ENCODE results near the gene KRT14.

DNA sequence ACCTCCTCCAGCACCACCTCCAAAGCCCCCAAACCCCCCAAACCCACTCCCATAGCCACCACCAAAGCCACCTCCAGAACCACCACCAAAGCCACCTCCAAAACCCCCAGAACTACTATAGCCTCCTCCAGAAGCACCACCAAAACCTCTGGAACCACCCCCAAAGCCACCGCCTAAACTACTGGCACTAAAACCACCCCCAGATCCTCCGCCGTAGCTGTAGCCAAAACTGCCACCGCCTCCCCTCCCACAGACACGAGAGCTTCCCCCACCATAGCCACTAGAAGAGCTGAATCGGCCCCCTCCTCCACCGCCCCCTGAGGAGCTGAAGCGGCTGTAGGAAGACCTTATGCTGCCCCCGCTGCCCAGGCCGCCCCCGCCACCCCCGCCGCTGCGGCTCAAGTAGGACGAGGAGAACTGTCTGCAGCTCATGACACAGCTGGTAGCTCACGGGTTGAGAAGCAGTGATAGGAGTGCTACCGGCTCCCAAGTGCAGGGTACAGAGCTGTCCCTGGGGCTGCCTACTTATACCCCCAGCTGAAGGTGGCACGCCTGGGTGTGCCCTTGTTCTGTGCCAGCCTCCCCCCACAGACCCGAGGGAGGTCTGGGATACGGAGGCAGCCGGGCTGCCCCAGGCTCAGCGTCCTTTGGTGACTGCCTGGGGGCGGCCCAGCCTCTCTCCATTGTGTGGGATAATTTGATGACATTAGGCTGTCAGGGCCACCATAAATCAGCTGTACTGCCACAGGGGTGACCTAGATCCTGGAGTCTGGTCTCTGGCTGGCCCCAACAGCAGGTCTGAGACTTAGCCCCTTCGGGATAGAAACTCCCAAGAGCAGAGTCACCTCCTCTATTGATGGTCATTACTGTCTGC, 14.9 kb downstream of the KRT14 start, which contains the start of gene KRT9:
- TF ChIP-seq, protein P1, sequence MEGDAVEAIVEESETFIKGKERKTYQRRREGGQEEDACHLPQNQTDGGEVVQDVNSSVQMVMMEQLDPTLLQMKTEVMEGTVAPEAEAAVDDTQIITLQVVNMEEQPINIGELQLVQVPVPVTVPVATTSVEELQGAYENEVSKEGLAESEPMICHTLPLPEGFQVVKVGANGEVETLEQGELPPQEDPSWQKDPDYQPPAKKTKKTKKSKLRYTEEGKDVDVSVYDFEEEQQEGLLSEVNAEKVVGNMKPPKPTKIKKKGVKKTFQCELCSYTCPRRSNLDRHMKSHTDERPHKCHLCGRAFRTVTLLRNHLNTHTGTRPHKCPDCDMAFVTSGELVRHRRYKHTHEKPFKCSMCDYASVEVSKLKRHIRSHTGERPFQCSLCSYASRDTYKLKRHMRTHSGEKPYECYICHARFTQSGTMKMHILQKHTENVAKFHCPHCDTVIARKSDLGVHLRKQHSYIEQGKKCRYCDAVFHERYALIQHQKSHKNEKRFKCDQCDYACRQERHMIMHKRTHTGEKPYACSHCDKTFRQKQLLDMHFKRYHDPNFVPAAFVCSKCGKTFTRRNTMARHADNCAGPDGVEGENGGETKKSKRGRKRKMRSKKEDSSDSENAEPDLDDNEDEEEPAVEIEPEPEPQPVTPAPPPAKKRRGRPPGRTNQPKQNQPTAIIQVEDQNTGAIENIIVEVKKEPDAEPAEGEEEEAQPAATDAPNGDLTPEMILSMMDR (conservative IDR thresholded peaks at IDR 0.05 in 1 of 2, IDR thresholded peaks at IDR 0.05 in 1 of 2; ENCODE audit: low read depth in 1 of 2, low read length in 2 of 2) = no peak
- TF ChIP-seq EZH2 (IDR thresholded peaks at IDR 0.05; ENCODE audit: low read length, missing control alignments) = no peak

Data from fibroblast of lung (primary cell).